Measurements from ENCODE around the gene FAM83G. TPM values are rescaled to one million over a fixed set of nuclear protein-coding genes. Genes with fewer than 3 reads are reported as not detected.
"Not testable (repeated sequence)": the region's sequence is repeated elsewhere in the genome, so short reads cannot be mapped to it uniquely, and the experiment has no call there.

The FAM83G gene
- total RNA-seq, 1 experiment from 2014 or later: 24.3 TPM

DNA sequence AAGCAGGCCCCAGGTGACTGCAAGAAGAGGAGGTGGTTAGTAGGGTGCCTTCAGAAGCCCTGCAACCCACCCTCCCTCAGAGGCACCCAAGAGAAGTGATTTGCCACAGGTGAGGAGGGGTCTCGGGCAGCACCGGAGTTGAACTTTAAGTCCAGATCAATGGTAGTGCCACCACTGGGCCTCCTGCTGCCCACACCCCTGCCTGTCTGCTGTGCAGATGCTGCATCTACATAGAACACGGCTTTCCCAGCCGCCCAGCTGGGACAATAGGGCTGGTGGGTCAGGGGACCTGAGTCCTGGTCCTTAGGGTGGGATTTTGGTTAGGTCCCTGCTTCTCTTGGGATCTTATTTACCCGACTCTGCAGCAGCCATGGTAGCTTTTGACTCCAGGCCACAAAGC lies 17.6 kb upstream of the FAM83G start:
- no peak for DNase-seq
- Mint-ChIP-seq H3K4me3 (ENCODE audit: unreplicated experiment) (no peak overlapping the region), H3K27ac (ENCODE audit: unreplicated experiment) (no peak overlapping the region), H3K27me3 (ENCODE audit: insufficient read depth, unreplicated experiment) (no peaks in the 10 kb centered on the region), H3K9me3 (ENCODE audit: unreplicated experiment) (no peaks in the 10 kb centered on the region), H3K4me1 (ENCODE audit: low read depth, unreplicated experiment) (peaks cover 6% of the 10 kb centered on the region), H3K36me3 (ENCODE audit: insufficient read depth, unreplicated experiment) (no peaks in the 10 kb centered on the region)
- TF ChIP-seq, protein P1, sequence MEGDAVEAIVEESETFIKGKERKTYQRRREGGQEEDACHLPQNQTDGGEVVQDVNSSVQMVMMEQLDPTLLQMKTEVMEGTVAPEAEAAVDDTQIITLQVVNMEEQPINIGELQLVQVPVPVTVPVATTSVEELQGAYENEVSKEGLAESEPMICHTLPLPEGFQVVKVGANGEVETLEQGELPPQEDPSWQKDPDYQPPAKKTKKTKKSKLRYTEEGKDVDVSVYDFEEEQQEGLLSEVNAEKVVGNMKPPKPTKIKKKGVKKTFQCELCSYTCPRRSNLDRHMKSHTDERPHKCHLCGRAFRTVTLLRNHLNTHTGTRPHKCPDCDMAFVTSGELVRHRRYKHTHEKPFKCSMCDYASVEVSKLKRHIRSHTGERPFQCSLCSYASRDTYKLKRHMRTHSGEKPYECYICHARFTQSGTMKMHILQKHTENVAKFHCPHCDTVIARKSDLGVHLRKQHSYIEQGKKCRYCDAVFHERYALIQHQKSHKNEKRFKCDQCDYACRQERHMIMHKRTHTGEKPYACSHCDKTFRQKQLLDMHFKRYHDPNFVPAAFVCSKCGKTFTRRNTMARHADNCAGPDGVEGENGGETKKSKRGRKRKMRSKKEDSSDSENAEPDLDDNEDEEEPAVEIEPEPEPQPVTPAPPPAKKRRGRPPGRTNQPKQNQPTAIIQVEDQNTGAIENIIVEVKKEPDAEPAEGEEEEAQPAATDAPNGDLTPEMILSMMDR (IDR thresholded peaks at IDR 0.05; ENCODE audit: insufficient read depth in 1 of 2, low read depth in 1 of 2, low read length in 1 of 2, severe bottlenecking in 1 of 2, unreplicated experiment in 1 of 2): no peak
- Histone ChIP-seq H3K9me3 (no peaks in the 10 kb centered on the region), H3K4me3 (ENCODE audit: low read depth, low read length) (no peak overlapping the region), H3K4me1 (no peaks in the 10 kb centered on the region), H3K27me3 (replicated peaks; ENCODE audit: control insufficient read depth, insufficient read depth, low read length) (no peaks in the 10 kb centered on the region), H3K36me3 (ENCODE audit: control insufficient read depth, insufficient read depth, low read length) (no peaks in the 10 kb centered on the region)
- ChIA-PET CTCF (interaction anchor here (1.2 kb wide), 1 partner anchor 61 kb away, joined by 6 read pairs; no protein-coding TSS in a partner anchor), POLR2A (no interaction called here)
- intact Hi-C loops (cut with micrococcal nuclease; ENCODE audit: unreplicated experiment): no loop called here
- no TSS peak for BruUV-seq (replicated peaks)

DNA sequence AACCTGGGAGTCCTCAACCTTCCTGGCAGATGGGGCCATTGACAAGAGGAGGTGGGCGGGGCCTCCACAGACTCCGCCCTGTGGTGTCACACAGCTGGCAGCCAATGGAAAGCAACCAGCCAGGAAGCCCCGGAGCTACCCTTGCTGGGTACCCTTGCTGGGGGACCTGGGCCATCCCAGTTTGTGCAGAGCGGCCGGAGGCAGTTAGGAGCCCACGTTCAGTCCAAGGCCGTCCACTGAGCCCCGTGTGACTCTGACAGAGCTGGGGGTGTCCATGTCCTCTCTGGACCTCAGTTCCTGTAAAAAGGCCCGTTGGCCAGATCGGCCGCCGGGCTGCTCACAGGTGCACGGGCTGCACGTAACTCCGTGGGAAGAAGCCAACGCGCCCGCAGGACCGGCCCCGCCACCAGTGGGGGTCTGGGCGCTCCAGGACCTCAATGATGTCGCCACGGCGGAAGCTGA lies 17.1 kb upstream of the FAM83G start:
- H3K27ac Mint-ChIP-seq (ENCODE audit: unreplicated experiment): no peak overlapping the region
- no peaks in the 10 kb centered on the region for H3K9me3 Mint-ChIP-seq (ENCODE audit: unreplicated experiment)
- Histone ChIP-seq H3K9me3 (no peaks in the 10 kb centered on the region), H3K27me3 (replicated peaks; ENCODE audit: control insufficient read depth, insufficient read depth, low read length) (no peaks in the 10 kb centered on the region), H3K4me3 (ENCODE audit: low read depth, low read length) (no peak overlapping the region), H3K36me3 (ENCODE audit: control insufficient read depth, insufficient read depth, low read length) (no peaks in the 10 kb centered on the region), H3K4me1 (no peaks in the 10 kb centered on the region)
- no peaks in the 10 kb centered on the region for H3K36me3 Mint-ChIP-seq (ENCODE audit: insufficient read depth, unreplicated experiment)
- intact Hi-C loops (cut with micrococcal nuclease; ENCODE audit: unreplicated experiment): no loop called here
- H3K4me3 Mint-ChIP-seq (ENCODE audit: unreplicated experiment): no peak overlapping the region
- CTCF ChIA-PET: no interaction called here
- BruUV-seq (replicated peaks): no TSS peak
- no peaks in the 10 kb centered on the region for H3K27me3 Mint-ChIP-seq (ENCODE audit: insufficient read depth, unreplicated experiment)
- H3K4me1 Mint-ChIP-seq (ENCODE audit: low read depth, unreplicated experiment): peaks cover 6% of the 10 kb centered on the region
- peak in 1 of 2 experiments; percentile 40 for DNase-seq
- TF ChIP-seq, protein P1 (IDR thresholded peaks at IDR 0.05; ENCODE audit: insufficient read depth in 1 of 2, low read depth in 1 of 2, low read length in 1 of 2, severe bottlenecking in 1 of 2, unreplicated experiment in 1 of 2): no peak
- POLR2A ChIA-PET: no interaction called here

GRCh38 chr17:19021011-19021621 lies 16.6 kb upstream of the FAM83G start:
- intact Hi-C loops (cut with micrococcal nuclease; ENCODE audit: unreplicated experiment); H3K36me3 Mint-ChIP-seq (ENCODE audit: insufficient read depth, unreplicated experiment); POLR2A ChIA-PET; H3K4me1 Mint-ChIP-seq (ENCODE audit: low read depth, unreplicated experiment); H3K4me1 ChIP-seq; H3K9me3 ChIP-seq; H3K27me3 ChIP-seq (replicated peaks; ENCODE audit: control insufficient read depth, insufficient read depth, low read length); DNase-seq; H3K36me3 ChIP-seq (ENCODE audit: control insufficient read depth, insufficient read depth, low read length); H3K4me3 Mint-ChIP-seq (ENCODE audit: unreplicated experiment); H3K9me3 Mint-ChIP-seq (ENCODE audit: unreplicated experiment); H3K4me3 ChIP-seq (ENCODE audit: low read depth, low read length); H3K27ac Mint-ChIP-seq (ENCODE audit: unreplicated experiment); H3K27me3 Mint-ChIP-seq (ENCODE audit: insufficient read depth, unreplicated experiment); CTCF ChIA-PET; BruUV-seq (replicated peaks): not testable (repeated sequence)

Measured in Caco-2 (cell line).